ENCODE measurements around the gene KMT2E.

The KMT2E gene

DNA sequence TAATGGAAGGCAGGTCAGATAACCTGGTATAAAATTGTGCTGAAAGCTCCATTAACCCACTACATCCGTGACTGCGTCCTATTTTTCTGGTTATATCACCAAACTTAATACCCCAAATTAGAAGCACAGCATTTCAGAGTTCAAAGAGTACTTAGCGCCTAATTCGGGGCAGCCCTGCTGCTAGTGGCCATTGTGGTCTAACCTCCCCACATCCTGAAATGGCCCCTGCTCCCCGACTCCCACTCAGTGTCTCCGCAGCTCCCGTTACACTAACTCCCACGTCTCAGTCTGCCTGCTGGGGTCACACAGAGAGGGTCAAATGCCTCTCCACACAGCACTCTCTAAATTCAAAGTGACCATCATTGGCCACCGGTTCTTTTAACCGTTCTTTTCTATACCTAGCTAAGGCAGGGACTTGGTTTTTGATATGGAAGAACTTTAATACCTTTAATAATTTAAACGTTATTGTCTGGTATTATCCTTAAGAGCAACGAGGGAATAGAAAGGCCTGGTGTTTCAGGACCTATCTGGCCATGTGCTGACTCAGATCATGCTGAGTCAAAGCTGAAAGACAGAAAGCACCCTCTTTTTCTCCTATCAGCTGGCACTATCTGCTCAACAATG, 117.1 kb downstream of the KMT2E start:
- TF ChIP-seq, protein P1, sequence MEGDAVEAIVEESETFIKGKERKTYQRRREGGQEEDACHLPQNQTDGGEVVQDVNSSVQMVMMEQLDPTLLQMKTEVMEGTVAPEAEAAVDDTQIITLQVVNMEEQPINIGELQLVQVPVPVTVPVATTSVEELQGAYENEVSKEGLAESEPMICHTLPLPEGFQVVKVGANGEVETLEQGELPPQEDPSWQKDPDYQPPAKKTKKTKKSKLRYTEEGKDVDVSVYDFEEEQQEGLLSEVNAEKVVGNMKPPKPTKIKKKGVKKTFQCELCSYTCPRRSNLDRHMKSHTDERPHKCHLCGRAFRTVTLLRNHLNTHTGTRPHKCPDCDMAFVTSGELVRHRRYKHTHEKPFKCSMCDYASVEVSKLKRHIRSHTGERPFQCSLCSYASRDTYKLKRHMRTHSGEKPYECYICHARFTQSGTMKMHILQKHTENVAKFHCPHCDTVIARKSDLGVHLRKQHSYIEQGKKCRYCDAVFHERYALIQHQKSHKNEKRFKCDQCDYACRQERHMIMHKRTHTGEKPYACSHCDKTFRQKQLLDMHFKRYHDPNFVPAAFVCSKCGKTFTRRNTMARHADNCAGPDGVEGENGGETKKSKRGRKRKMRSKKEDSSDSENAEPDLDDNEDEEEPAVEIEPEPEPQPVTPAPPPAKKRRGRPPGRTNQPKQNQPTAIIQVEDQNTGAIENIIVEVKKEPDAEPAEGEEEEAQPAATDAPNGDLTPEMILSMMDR (IDR thresholded peaks at IDR 0.05; ENCODE audit: borderline replicate concordance, insufficient read depth, low read depth, low read length), result no peak
- H3K4me3 ChIP-seq (ENCODE audit: low read depth, low read length), result no peak overlapping the region

DNA sequence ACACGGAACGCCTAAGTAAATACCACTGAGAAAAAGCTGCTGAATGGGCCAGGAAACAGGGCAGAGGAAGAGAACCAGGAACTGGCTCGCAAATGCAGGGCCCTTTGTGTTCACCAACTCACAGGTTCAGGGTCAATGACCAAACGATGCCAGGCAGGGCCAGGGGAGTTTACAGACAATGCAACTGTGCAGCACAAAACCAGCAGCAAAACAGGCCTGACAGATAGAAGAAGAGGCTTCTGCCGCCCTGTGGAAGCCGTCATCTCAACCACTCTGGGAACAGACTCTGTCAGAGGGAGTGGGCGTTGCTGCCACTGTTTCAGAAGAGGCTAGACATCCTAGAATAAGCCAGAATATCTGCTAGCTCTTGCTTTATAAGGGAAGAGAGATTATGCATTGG, 117.9 kb downstream of the KMT2E start:
- TF ChIP-seq, protein P1 (IDR thresholded peaks at IDR 0.05; ENCODE audit: borderline replicate concordance, insufficient read depth, low read depth, low read length), result no peak
- H3K4me3 ChIP-seq (ENCODE audit: low read depth, low read length), result no peak overlapping the region

DNA sequence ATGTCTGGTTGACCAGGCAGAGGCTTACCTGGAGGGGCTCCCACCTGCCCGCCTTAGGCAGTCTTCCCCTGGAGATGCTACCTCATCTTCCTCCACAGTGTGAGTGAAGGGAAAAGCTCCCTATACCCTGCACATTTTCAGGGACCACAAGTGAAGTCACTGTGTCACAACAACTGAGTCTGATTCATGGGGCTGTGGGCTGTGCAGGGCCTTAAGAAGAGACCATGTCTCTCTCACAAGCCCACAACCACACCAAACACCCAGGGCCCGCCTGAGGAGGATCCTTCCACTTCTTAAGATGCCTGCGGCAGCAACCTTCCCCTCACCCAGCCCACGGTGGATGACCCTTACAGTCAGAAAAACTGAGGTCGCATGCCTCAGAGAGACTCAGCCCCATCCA, 118.3 kb downstream of the KMT2E start:
- TF ChIP-seq, protein P1 (IDR thresholded peaks at IDR 0.05; ENCODE audit: borderline replicate concordance, insufficient read depth, low read depth, low read length), result no peak

DNA sequence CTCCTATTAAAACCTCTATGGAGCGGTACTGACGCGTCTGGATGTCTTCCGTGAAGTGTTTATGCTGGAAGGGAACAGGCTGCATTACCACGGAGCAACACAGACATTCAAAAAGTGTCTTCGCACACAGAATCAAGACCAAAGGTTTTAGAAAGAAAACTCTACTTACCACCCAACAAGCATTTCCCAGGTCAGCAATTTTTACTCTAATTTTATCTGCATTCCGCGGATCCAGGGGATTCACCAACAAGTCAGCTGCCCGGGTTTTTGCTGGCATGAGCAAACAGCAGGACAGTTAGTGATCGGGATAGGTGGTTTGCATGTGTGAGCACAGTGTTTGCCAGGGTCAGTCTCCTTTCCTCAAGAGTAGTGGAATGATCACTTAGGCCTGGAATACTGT, 118.8 kb downstream of the KMT2E start:
- TF ChIP-seq, protein P1 (IDR thresholded peaks at IDR 0.05; ENCODE audit: borderline replicate concordance, insufficient read depth, low read depth, low read length), result no peak

More for the DNA sequence above, 118.3 kb downstream of the KMT2E start:
- H3K4me3 ChIP-seq (ENCODE audit: low read depth, low read length), result no peak overlapping the region

DNA sequence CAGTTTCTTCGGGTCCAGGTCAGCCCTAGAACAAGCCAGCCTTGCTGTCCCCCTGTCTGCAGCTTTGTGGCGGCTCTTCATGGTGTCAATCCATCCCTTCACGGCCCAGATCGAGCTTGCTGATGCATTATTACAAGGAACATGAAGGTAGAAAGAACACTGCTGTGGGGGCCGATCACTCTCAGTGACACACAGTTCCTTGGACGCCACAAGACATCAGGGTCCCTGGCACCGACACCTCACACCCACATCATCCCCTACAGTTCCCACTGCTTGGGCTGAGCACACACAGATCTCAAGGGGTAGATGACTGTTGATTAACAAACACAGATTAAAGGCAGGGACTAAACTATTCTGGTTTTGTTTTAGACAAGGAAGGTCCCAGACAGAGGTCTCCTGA, 119.4 kb downstream of the KMT2E start:
- TF ChIP-seq, protein P1 (IDR thresholded peaks at IDR 0.05; ENCODE audit: borderline replicate concordance, insufficient read depth, low read depth, low read length), result no peak
- H3K4me3 ChIP-seq (ENCODE audit: low read depth, low read length), result no peak overlapping the region

More for the DNA sequence above, 118.8 kb downstream of the KMT2E start:
- H3K4me3 ChIP-seq (ENCODE audit: low read depth, low read length), result no peak overlapping the region

DNA sequence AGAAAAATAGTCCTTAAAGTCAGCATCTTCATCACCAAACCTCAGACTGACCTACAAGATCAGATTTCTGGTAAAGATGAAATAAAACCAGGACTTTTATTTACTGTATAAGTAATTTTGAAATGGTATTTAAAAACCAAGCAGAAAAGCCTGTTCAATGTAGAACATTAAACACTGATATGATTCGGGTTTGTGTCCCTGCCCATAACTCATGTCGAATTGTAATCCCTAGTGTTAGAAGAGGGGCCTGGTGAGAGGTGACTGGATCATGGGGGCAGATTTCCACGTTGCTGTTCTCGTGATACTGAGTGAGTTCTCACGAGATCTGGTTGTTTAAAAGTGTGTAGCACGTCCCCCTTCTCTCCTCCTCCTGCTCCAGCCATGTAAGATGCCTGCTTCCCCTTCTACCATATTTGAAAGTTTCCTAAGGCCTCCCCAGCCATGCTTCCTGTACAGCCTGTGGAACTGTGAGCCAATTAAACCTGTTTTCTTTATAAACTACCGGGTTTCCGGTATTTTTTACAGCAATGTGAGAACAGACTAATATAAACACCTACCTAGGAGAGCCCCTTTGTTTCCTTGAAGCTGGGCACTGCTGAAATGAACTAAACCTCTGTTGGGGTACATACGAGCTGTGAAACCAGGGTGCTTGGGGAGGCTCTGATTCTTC, 120.1 kb downstream of the KMT2E start:
- H3K4me3 ChIP-seq (ENCODE audit: low read depth, low read length), result no peak overlapping the region
- TF ChIP-seq, protein P1 (IDR thresholded peaks at IDR 0.05; ENCODE audit: borderline replicate concordance, insufficient read depth, low read depth, low read length), result no peak

DNA sequence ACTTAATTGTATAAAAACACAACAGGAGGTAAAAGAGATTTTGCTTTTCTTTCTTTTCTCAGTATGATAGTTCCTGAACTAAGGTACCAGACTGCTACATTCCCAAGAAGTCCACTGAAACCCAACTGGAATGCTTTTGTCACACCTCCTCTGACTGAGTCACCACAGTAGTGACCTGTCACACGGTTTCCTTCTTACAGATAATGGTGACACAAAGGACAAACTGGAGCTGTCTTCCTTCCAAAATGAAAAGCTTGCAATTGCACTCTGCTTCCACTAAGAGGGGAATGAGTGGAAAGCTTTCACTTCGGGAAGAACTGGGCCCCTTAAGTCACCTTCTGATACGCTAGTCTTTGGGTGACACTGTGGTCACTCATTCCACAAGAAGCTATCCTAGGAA, 122.2 kb downstream of the KMT2E start:
- no peak overlapping the region for H3K4me3 ChIP-seq (ENCODE audit: low read depth, low read length)
- TF ChIP-seq, protein P1 (IDR thresholded peaks at IDR 0.05; ENCODE audit: borderline replicate concordance, insufficient read depth, low read depth, low read length), result no peak

Data from GM12875 (cell line).